BE2C (cell line): ENCODE results near the gene UNC5B.

Experiments used
- DNase-seq: peaks from one replicate; pipeline ENCODE4 v3.0.0-alpha.2; 2020
- H3K27me3 ChIP-seq: fragments of 250-450 bp; sonication (Bioruptor Pico); 2 replicates; pipeline ENCODE4 v1.5.1; 2020; ENCODE audit warnings: mild to moderate bottlenecking
- H3K36me3 ChIP-seq: fragments of 250-450 bp; sonication (Bioruptor Pico); 2 replicates; pipeline ENCODE4 v1.5.1; 2020; ENCODE audit warnings: mild to moderate bottlenecking
- H3K4me1 ChIP-seq: fragments of 250-450 bp; sonication (Bioruptor Pico); 2 replicates; pipeline ENCODE4 v1.5.1; 2020
- H3K4me3 ChIP-seq: 2 replicates; pipeline ENCODE4 v1.5.1; 2011; ENCODE audit warnings: low read depth, low read length
- H3K9me3 ChIP-seq: fragments of 250-450 bp; sonication (Bioruptor Pico); 2 replicates; pipeline ENCODE4 v1.5.1; 2020
- CTCF ChIP-seq: IDR thresholded peaks from 2 replicates; pipeline ENCODE4 v1.5.1; 2012; ENCODE audit warnings: mild to moderate bottlenecking, low read depth, low read length

Gene UNC5B

GRCh38 chr10:71324743-71325142 lies 112.4 kb downstream of the UNC5B start:
- Histone ChIP-seq H3K4me1 (no peaks in the 10 kb centered on the region), H3K4me3 (no peak overlapping the region), H3K9me3 (no peaks in the 10 kb centered on the region), H3K27me3 (no peaks in the 10 kb centered on the region), H3K36me3 (no peaks in the 10 kb centered on the region)
- TF ChIP-seq CTCF, result no peak
- no peak for DNase-seq

DNA sequence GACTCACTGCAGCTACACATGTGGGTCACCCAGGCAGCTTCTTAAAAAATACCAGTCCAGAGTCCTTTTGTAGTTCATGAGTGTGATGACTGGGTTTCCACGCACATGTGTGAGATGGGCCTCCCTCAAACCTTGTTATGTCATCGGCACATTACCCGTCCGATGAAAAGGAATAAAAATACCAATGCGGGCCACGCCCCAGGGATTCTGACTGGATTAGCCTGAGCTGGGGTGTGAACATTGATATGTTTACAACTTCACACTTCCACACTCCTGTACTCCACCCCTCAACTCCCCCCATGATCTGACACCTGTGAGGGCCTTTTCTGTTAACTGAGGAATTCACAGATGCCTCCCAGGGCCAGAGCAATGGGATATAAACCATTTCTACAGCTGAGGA lies 112.9 kb downstream of the UNC5B start:
- no peak for TF ChIP-seq CTCF
- no peaks in the 10 kb centered on the region for H3K27me3 ChIP-seq
- no peak overlapping the region for H3K4me3 ChIP-seq
- no peak for DNase-seq
- H3K9me3 ChIP-seq, result no peaks in the 10 kb centered on the region
- H3K36me3 ChIP-seq, result no peaks in the 10 kb centered on the region
- no peaks in the 10 kb centered on the region for H3K4me1 ChIP-seq

DNA sequence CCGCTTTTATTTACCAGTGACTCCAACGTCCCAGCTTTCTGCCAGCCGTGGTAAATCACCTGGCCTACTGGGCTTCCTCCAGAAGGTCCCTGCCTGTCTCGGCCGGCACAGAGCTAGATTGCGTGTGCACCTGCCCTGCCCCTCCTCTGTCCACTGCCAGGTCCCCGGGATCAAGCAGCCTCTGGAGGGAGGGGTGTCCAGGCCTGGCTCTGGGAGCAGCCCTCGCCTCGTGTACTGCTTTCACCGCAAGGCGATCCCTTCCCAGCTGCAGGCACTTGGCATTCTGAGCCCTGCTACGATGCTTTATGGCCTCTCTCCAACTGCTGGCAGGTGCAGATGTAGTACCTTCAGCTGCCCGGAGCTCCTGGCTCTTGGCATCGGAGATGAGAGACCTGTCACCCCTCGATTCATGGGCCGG lies 114.1 kb downstream of the UNC5B start:
- DNase-seq, result no peak

GRCh38 chr10:71330789-71331404 lies 118.5 kb downstream of the UNC5B start:
- H3K4me1 ChIP-seq, result peaks cover 4% of the 10 kb centered on the region; the same call in 1 of the 2 replicates
- no peak for TF ChIP-seq CTCF
- DNase-seq, result no peak
- no peaks in the 10 kb centered on the region for H3K36me3 ChIP-seq
- H3K9me3 ChIP-seq, result no peaks in the 10 kb centered on the region
- H3K27me3 ChIP-seq, result no peaks in the 10 kb centered on the region
- no peak overlapping the region for H3K4me3 ChIP-seq

More for the DNA sequence above, 114.1 kb downstream of the UNC5B start:
- Histone ChIP-seq H3K9me3 (no peaks in the 10 kb centered on the region), H3K27me3 (no peaks in the 10 kb centered on the region), H3K4me1 (no peaks in the 10 kb centered on the region), H3K36me3 (no peaks in the 10 kb centered on the region), H3K4me3 (no peak overlapping the region)
- no peak for TF ChIP-seq CTCF

- no peak overlapping the region for H3K4me3 ChIP-seq
- H3K4me1 ChIP-seq, result peaks cover 4% of the 10 kb centered on the region; the same call in 1 of the 2 replicates
- no peaks in the 10 kb centered on the region for H3K9me3 ChIP-seq
- no peaks in the 10 kb centered on the region for H3K36me3 ChIP-seq
- H3K27me3 ChIP-seq, result no peaks in the 10 kb centered on the region
- TF ChIP-seq CTCF, result no peak
- DNase-seq, result no peak
Observed at GRCh38 chr10:71331736-71332135, 119.4 kb downstream of the UNC5B start.

- no peak for TF ChIP-seq CTCF
- no peak for DNase-seq
- no peaks in the 10 kb centered on the region for H3K9me3 ChIP-seq
- H3K27me3 ChIP-seq, result no peaks in the 10 kb centered on the region
- H3K4me3 ChIP-seq, result no peak overlapping the region
- peaks cover 4% of the 10 kb centered on the region; the same call in 1 of the 2 replicates for H3K4me1 ChIP-seq
- H3K36me3 ChIP-seq, result no peaks in the 10 kb centered on the region
Observed at GRCh38 chr10:71332466-71332865, 120.1 kb downstream of the UNC5B start.
